ACC112 (cell line): ENCODE data around the gene C12orf75.

Source experiments
- H2AFZ ChIP-seq: fragments of 200-600 bp; sonication (generic); one replicate; pipeline ENCODE4 v1.6.0; 2017; ENCODE audit warnings: antibody characterized with exemption, low read length; ENCODE audit not compliant: unreplicated experiment
- H3K27ac ChIP-seq: fragments of 200-600 bp; sonication (generic); 2 replicates; pipeline ENCODE4 v1.5.1; 2014; ENCODE audit warnings: low read depth, mild to moderate bottlenecking, antibody characterized with exemption, low read length, moderate library complexity
- H3K27me3 ChIP-seq: fragments of 200-600 bp; sonication (generic); 2 replicates; pipeline ENCODE4 v1.6.1; 2014; ENCODE audit warnings: mild to moderate bottlenecking, antibody characterized with exemption, low read length, moderate library complexity, mixed read lengths; ENCODE audit not compliant: insufficient read depth
- H3K36me3 ChIP-seq: fragments of 200-600 bp; sonication (generic); 2 replicates; pipeline ENCODE4 v1.6.1; 2016; ENCODE audit warnings: mild to moderate bottlenecking, antibody characterized with exemption, low read length, moderate library complexity, mixed read lengths; ENCODE audit not compliant: insufficient read depth
- H3K4me1 ChIP-seq: fragments of 200-600 bp; sonication (generic); one replicate; pipeline ENCODE4 v1.6.1; 2016; ENCODE audit warnings: low read length, mixed read lengths; ENCODE audit not compliant: insufficient read depth, unreplicated experiment, control insufficient read depth
- H3K4me3 ChIP-seq: fragments of 200-600 bp; sonication (generic); 2 replicates; pipeline ENCODE4 v1.5.1; 2014; ENCODE audit warnings: mild to moderate bottlenecking, low read depth, low read length
- H3K79me2 ChIP-seq: fragments of 200-600 bp; sonication (generic); one replicate; pipeline ENCODE4 v1.6.0; 2016; ENCODE audit warnings: low read length; ENCODE audit not compliant: control insufficient read depth, unreplicated experiment, insufficient read depth

Gene C12orf75

DNA sequence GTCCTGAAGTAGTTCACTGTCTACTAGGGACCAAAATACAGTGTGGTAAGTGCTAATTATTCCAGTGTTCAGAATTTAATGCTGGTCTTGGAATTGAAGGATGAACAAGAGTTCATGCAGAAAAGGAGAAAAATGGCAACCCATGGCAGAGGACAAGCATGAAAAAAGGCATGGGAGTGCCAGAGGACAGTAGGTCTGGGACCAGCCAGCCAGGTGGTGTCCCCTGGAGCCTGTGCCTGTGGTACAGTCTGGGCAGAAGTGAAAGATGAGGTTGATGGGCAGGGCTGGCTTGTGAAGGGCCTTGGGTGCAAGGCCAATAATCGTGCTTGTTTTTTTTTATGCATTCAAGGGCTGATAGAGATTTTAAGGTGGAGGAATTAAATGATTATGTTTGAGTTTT lies 21.0 kb downstream of the C12orf75 start:
- Histone ChIP-seq H3K36me3 (peaks cover 3% of the 10 kb centered on the region), H3K4me3 (no peak overlapping the region), H3K27me3 (no peaks in the 10 kb centered on the region), H3K79me2 (peaks cover 41% of the 10 kb centered on the region), H3K4me1 (peaks cover 27% of the 10 kb centered on the region), H3K27ac (no peak overlapping the region), H2AFZ (no peak overlapping the region)

DNA sequence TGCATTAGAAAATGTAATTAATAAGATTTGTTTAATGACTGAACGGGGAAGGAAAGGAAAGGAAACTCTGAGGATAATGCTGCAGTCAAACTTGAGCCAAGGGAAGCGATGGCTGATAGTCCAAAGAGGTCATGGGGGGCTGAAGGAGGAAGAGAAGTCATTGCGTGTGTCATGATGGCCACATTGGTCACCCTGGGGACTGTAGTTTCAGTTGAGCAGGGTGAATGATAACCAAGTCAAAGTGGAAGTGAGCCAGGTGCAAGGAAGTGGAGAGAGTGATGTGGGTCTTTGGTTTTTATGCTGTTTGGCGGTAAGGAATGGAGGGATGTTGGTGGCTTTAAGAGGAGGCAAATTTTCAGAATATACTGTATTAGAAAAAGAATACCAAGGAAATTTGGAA lies 21.6 kb downstream of the C12orf75 start:
- Histone ChIP-seq H3K27ac (no peak overlapping the region), H3K4me1 (peaks cover 31% of the 10 kb centered on the region), H3K27me3 (no peaks in the 10 kb centered on the region), H3K79me2 (peaks cover 41% of the 10 kb centered on the region), H3K36me3 (peaks cover 3% of the 10 kb centered on the region), H3K4me3 (no peak overlapping the region), H2AFZ (no peak overlapping the region)

DNA sequence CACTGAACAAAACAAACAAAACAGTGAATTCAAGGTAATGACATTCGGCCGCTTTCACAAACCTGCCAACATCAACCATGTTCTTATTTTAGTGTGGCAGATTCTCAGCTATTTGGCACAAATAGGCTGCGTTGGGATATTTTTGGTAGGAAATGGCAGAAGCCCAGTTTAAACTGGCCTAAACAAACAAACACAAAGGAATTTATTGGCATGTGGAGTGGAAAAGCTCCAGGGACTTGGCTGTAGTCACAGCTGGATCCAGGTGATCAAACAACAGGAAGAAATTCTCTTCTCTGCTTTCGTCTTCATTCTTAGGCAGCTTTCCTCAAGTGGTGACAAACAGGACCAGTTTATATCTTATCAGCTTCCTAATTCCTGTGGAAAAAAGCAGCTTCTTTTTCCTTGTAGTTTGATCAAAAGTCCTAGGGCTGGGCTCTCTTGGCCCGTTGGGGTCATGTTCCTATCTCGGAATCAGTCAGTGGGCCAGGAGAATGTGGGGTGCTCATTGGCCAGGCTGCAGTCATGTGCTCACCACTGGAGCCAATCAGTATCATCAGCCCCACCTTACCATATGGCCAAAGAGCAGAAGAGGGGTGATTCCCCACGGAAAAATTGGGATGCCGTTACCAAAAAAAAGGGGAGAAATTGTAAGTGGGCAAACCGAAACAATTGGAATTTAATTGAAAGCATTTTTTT lies 22.6 kb downstream of the C12orf75 start:
- H3K27ac ChIP-seq = no peak overlapping the region
- H3K36me3 ChIP-seq = peaks cover 3% of the 10 kb centered on the region
- H3K4me1 ChIP-seq = peaks cover 35% of the 10 kb centered on the region
- H3K79me2 ChIP-seq = peaks cover 35% of the 10 kb centered on the region
- H3K4me3 ChIP-seq = no peak overlapping the region
- H2AFZ ChIP-seq = no peak overlapping the region
- H3K27me3 ChIP-seq = no peaks in the 10 kb centered on the region

DNA sequence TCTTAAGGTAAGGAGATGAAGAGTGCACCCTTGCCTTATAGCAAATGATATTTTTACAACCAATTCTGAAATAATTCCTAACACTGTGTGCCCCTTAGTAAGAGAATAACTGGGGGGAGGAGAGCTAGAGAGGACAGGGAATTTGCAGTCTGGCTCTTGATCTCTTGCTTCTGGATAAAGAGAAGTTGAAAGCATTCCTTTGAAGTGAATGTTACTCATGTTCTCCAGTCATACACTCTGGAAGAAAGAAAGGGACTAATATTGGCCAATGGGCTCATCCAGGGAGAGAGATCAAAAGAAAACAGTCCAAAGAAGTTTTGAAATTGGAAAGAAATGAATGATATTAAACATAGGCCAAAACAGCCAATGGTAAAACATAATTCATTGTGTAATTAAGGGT lies 25.3 kb downstream of the C12orf75 start:
- Histone ChIP-seq H3K36me3 (peaks cover 5% of the 10 kb centered on the region; the same call in 1 of the 2 replicates), H2AFZ (no peak overlapping the region), H3K4me1 (peaks cover 16% of the 10 kb centered on the region), H3K27ac (no peak overlapping the region), H3K27me3 (no peaks in the 10 kb centered on the region), H3K4me3 (no peak overlapping the region), H3K79me2 (peaks cover 32% of the 10 kb centered on the region)

DNA sequence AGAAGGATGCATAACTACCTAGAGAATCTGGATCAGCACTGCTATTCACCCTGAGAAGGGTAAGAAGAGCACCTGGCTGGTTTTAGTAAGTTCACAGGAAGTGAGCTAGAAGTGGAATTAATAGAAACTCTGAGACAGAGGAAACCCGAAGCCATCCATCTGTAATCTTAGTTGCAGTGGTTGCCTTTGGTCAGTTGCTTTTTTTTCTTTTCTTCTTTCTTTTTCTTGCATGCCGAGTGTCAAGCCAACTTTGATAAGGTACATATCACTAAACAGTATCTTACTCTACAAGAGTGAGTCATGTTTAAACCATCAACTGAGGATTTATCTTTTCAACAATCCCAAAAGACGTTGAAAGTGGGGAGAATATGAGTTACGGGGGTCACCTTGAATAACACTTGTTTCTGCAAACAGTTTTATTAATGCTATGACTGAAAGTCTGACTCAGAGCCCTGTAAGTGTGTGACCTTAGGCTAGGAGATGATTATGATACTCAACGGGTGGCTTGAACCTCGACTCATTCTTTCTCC lies 26.7 kb downstream of the C12orf75 start:
- H3K36me3 ChIP-seq = peaks cover 10% of the 10 kb centered on the region
- no peak overlapping the region for H2AFZ ChIP-seq
- H3K27me3 ChIP-seq = no peaks in the 10 kb centered on the region
- peaks cover 22% of the 10 kb centered on the region for H3K79me2 ChIP-seq
- H3K4me3 ChIP-seq = no peak overlapping the region
- H3K27ac ChIP-seq = no peak overlapping the region
- H3K4me1 ChIP-seq = peaks cover 16% of the 10 kb centered on the region

DNA sequence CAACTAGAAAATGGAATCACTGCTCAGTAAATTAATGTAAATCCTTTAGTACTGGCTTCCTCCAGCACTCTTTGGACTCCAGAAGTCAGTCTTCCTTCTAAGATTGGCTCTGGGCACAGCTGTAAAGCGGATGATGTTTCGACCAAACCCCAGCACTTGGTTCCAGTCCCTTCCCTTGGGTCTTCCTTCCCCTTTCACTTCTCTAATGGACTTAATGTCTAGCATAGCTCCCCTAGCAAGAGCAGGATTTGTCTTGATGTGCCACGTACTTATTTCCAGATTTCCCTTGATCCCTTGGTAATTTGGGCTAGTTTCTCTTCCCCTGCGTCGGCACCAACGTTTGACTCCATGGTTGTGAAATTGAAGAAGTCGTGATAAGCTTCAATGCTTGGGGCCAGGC lies 28.3 kb downstream of the C12orf75 start:
- no peak overlapping the region for H3K4me3 ChIP-seq
- H2AFZ ChIP-seq = no peak overlapping the region
- no peaks in the 10 kb centered on the region for H3K27me3 ChIP-seq
- H3K36me3 ChIP-seq = peaks cover 10% of the 10 kb centered on the region
- no peak overlapping the region for H3K27ac ChIP-seq
- H3K79me2 ChIP-seq = peaks cover 13% of the 10 kb centered on the region
- peaks cover 16% of the 10 kb centered on the region for H3K4me1 ChIP-seq

DNA sequence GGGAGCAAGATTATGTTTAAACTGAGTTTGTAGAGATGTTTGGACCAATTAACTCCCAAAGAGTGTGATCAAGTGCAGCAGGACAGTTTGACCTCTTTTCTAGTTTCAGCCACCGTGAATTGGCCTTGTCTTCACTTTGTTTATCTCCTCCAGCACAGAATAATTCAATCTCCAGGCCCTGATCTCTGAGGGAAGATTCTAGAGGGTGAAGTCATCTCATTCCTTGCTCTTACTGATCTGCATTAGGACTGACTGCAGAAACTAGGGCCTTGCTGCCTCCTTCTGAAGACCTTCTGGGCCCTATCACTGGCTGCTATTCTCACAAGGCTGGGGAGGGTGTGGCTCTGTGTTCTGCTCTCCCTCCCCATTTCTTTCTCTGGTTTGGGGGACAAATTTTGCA lies 29.4 kb downstream of the C12orf75 start:
- H3K27me3 ChIP-seq = no peaks in the 10 kb centered on the region
- H2AFZ ChIP-seq = no peak overlapping the region
- peaks cover 16% of the 10 kb centered on the region for H3K4me1 ChIP-seq
- H3K4me3 ChIP-seq = no peak overlapping the region
- H3K79me2 ChIP-seq = peaks cover 4% of the 10 kb centered on the region
- peaks cover 10% of the 10 kb centered on the region for H3K36me3 ChIP-seq
- no peak overlapping the region for H3K27ac ChIP-seq

DNA sequence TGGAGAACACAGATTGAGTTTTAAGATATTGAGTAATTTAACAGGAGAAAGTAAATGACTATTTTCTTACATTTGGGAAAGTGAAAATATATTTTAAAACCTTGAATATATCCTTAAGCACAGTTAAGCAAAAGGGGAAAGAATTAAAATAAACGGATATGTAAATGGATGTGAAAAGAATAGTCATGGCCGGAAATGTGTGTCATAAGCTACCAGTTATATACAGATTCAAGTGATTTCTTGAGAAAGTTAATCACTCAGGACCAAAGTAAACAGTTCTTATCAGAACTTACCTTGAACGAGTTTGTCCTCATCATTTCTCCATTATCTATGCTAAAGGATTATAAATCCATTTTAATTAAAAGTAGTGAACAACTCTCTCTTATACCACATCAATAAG lies 33.4 kb downstream of the C12orf75 start:
- Histone ChIP-seq H3K4me1 (peaks cover 4% of the 10 kb centered on the region), H3K27ac (no peak overlapping the region), H3K79me2 (peaks cover 5% of the 10 kb centered on the region), H2AFZ (no peak overlapping the region), H3K36me3 (peaks cover 10% of the 10 kb centered on the region), H3K27me3 (no peaks in the 10 kb centered on the region), H3K4me3 (no peak overlapping the region)

DNA sequence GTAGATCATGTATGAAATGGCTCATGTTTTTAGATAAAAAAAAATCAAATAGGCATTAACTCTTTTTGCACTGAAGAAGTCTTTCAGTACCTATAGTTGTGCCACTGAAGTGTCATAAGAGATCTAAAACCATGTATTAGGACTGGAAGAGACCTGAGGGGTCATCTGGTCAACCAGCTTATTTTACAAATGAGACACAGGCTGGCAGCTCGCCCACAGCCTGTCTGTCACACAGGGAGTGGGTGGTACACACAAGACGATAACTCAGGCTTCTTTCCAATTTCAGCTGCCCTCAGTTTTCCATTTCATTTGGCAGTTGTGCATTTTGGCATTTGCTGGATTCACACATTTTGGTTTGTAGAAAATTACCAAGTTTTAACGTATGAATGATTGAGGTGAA lies 34.7 kb downstream of the C12orf75 start:
- Histone ChIP-seq H3K79me2 (peaks cover 5% of the 10 kb centered on the region), H3K36me3 (peaks cover 7% of the 10 kb centered on the region), H2AFZ (no peak overlapping the region), H3K27ac (no peak overlapping the region), H3K27me3 (no peaks in the 10 kb centered on the region), H3K4me3 (no peak overlapping the region), H3K4me1 (peaks cover 5% of the 10 kb centered on the region)

DNA sequence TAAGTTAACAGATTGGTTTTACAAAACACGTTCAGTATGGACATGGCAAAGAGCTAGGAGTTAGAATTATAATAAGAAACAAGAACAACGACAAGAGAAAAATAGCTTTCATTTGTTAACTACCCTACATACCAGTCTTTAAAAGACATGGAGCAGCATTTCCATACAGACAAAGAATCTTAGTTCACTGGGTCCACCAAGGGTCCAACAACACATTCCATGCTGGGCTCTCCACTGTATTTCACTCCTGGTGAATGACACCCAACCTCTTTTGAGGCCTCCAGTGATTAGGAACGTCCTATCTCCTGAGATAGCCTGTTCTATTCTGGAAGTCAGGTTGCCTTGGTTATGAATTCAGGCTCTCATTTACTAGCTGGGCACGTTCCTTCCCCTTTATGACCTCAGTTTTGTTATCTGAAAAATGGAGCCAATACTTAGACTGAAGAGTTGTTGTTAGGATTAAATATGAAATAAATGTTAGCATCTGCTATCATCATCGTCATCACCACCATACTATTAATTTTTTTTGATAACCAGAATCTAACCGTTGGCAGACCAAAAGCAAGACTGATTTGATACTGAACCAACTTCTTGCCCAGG lies 37.7 kb downstream of the C12orf75 start:
- Histone ChIP-seq H3K36me3 (peaks cover 8% of the 10 kb centered on the region), H3K4me3 (no peak overlapping the region), H3K27ac (no peak overlapping the region), H3K4me1 (peaks cover 5% of the 10 kb centered on the region), H3K79me2 (peaks cover 5% of the 10 kb centered on the region), H2AFZ (no peak overlapping the region), H3K27me3 (no peaks in the 10 kb centered on the region)

DNA sequence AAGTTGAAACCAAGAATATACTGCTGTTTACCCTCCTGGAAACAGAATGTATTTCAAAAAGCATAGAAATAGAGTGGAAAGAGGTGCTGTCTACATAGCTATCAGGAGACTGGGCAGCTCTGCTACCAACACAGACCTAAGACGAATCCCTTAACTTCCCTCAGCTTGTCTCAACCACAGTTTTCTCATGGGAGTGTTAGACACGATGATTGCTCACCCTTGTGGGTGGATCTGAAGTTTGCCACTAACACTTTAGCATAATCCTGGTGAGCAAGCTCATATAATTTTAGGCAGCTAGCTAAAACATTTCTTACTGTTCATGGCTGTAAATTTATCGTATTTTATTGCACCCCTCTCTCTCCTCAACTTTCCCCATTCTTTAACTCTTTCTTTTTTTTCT lies 38.5 kb downstream of the C12orf75 start:
- H3K79me2 ChIP-seq = peaks cover 5% of the 10 kb centered on the region
- peaks cover 8% of the 10 kb centered on the region for H3K36me3 ChIP-seq
- H3K4me1 ChIP-seq = peaks cover 5% of the 10 kb centered on the region
- no peak overlapping the region for H3K27ac ChIP-seq
- no peak overlapping the region for H3K4me3 ChIP-seq
- H3K27me3 ChIP-seq = no peaks in the 10 kb centered on the region
- H2AFZ ChIP-seq = no peak overlapping the region
